HEK293 (cell line): ENCODE measurements around the gene MCM7.

ENCODE experiments used
- BCL11B ChIP-seq: fragments of 450-650 bp; formaldehyde crosslinking; IDR thresholded peaks from 2 replicates; pipeline ENCODE4 v1.5.1; 2016; ENCODE audit warnings: low read depth, missing biosample characterization, missing genetic modification characterization
- GLIS2 ChIP-seq: fragments of 450-650 bp; formaldehyde crosslinking; IDR thresholded peaks from 2 replicates; pipeline ENCODE4 v1.5.1; 2016; ENCODE audit warnings: missing biosample characterization, missing genetic modification characterization
- IKZF3 ChIP-seq: fragments of 450-650 bp; IDR thresholded peaks from 2 replicates; pipeline ENCODE4 v1.5.0; 2018; ENCODE audit warnings: missing biosample characterization, mild to moderate bottlenecking, missing genetic modification characterization, moderate library complexity
- ZBTB17 ChIP-seq: fragments of 450-650 bp; formaldehyde crosslinking; IDR thresholded peaks from 2 replicates; pipeline ENCODE4 v1.5.1; 2016; ENCODE audit warnings: missing biosample characterization, missing genetic modification characterization
- ZEB2 ChIP-seq: fragments of 450-650 bp; formaldehyde crosslinking; IDR thresholded peaks from 2 replicates; pipeline ENCODE4 v1.5.1; 2016; ENCODE audit warnings: missing biosample characterization, missing genetic modification characterization
- ZNF24 ChIP-seq: fragments of 450-650 bp; formaldehyde crosslinking; IDR thresholded peaks from 2 replicates; pipeline ENCODE4 v1.5.1; 2016; ENCODE audit warnings: missing biosample characterization, missing genetic modification characterization
- ZNF350 ChIP-seq: fragments of 450-650 bp; formaldehyde crosslinking; IDR thresholded peaks from 2 replicates; pipeline ENCODE4 v1.5.0; 2017; ENCODE audit warnings: missing biosample characterization, mild to moderate bottlenecking, missing genetic modification characterization
- ZNF366 ChIP-seq: fragments of 450-650 bp; formaldehyde crosslinking; conservative IDR thresholded peaks from 2 replicates; pipeline ENCODE4 v1.5.1; 2016; ENCODE audit warnings: missing biosample characterization, missing genetic modification characterization
- ZNF394 ChIP-seq: fragments of 450-650 bp; formaldehyde crosslinking; IDR thresholded peaks from 2 replicates; pipeline ENCODE4 v1.5.1; 2016; ENCODE audit warnings: missing biosample characterization, missing genetic modification characterization, mild to moderate bottlenecking, moderate library complexity, borderline replicate concordance
- ZNF561 ChIP-seq: fragments of 450-650 bp; IDR thresholded peaks from 2 replicates; pipeline ENCODE4 v1.5.1; 2018; ENCODE audit warnings: missing biosample characterization, missing genetic modification characterization, borderline replicate concordance
- ZNF610 ChIP-seq: fragments of 450-650 bp; formaldehyde crosslinking; IDR thresholded peaks from 2 replicates; pipeline ENCODE4 v1.5.1; 2016; ENCODE audit warnings: missing biosample characterization, missing genetic modification characterization, borderline replicate concordance
- ZNF623 ChIP-seq: fragments of 450-650 bp; formaldehyde crosslinking; IDR thresholded peaks from 2 replicates; pipeline ENCODE4 v1.5.1; 2016; ENCODE audit warnings: missing biosample characterization, missing genetic modification characterization
- ZNF76 ChIP-seq: fragments of 450-650 bp; formaldehyde crosslinking; IDR thresholded peaks from 2 replicates; pipeline ENCODE4; 2016; ENCODE audit warnings: low read depth, missing biosample characterization, missing genetic modification characterization, borderline replicate concordance
- ZNF777 ChIP-seq: fragments of 450-650 bp; formaldehyde crosslinking; IDR thresholded peaks from 2 replicates; pipeline ENCODE4 v1.5.1; 2017; ENCODE audit warnings: missing biosample characterization, missing genetic modification characterization, borderline replicate concordance
- ZSCAN23 ChIP-seq: fragments of 450-650 bp; formaldehyde crosslinking; IDR thresholded peaks from 2 replicates; pipeline ENCODE4 v1.5.1; 2016; ENCODE audit warnings: missing biosample characterization, missing genetic modification characterization
- TF ChIP-seq, protein P1 (sequence below): fragments of 450-650 bp; formaldehyde crosslinking; IDR thresholded peaks from 2 replicates; pipeline ENCODE4 v1.5.1; 2017; ENCODE audit warnings: missing biosample characterization, missing genetic modification characterization
- TF ChIP-seq, protein P2 (sequence below): fragments of 450-650 bp; formaldehyde crosslinking; IDR thresholded peaks from 2 replicates; pipeline ENCODE4 v1.5.1; 2016; ENCODE audit warnings: missing biosample characterization, missing genetic modification characterization
- TF ChIP-seq, protein P3 (sequence below): fragments of 450-650 bp; formaldehyde crosslinking; IDR thresholded peaks from 2 replicates; pipeline ENCODE4 v1.5.1; 2016; ENCODE audit warnings: missing biosample characterization, missing genetic modification characterization
- TF ChIP-seq, protein P4 (sequence below): fragments of 450-650 bp; formaldehyde crosslinking; IDR thresholded peaks from 2 replicates; pipeline ENCODE4 v1.5.1; 2016; ENCODE audit warnings: missing biosample characterization, missing genetic modification characterization
- TF ChIP-seq, protein P5 (sequence below): fragments of 450-650 bp; formaldehyde crosslinking; conservative IDR thresholded peaks from 2 replicates; pipeline ENCODE4 v1.5.1; 2016; ENCODE audit warnings: low read depth, missing biosample characterization, missing genetic modification characterization
- TF ChIP-seq, protein P6 (sequence below): fragments of 450-650 bp; formaldehyde crosslinking; IDR thresholded peaks from 2 replicates; pipeline ENCODE4 v1.5.1; 2016; ENCODE audit warnings: missing biosample characterization, missing genetic modification characterization

The MCM7 gene

DNA sequence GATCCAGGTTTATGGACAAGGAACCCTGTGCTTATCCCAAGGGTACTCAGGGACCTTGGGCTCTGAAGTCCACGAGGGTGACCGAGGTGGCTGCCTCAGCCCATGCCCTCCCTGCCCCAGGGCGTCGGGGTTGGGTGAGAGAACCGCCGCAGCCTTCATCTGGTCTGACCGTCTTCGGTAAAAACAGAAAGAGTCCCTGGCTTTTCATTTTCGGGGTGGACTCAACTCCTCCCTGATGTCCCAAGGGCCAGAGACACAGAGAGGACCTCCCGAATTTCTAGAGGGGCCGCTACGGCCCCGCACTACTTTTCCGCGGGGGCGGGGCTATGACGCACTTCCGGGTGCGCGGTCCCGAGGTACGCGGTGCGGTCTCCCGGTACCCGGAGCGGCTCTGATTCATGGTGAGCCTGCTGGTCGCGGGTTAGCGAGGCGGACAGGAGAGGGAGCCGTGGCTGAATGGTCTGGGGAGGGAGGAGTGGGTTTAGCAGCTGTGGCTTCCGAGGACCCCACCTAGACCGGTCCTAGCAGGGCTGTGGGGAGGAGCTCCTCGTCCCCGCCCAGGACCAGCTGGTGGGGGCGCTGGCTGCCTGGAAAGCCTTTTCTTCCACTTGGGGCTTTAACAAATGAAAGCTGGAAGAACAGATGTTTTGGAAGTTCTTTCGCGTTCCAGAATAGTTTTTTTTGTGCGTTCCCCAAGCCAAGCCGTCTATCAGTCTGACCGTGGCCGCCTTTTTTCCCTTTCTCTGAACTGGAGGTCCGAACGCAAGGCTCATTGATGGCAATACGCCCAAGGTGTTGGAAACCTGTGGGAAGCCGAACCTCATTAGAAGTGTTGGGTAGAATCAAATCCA, 51.5 kb downstream of the MCM7 start, which contains the start of gene ZSCAN21 (continued):
- TF ChIP-seq, protein P1, sequence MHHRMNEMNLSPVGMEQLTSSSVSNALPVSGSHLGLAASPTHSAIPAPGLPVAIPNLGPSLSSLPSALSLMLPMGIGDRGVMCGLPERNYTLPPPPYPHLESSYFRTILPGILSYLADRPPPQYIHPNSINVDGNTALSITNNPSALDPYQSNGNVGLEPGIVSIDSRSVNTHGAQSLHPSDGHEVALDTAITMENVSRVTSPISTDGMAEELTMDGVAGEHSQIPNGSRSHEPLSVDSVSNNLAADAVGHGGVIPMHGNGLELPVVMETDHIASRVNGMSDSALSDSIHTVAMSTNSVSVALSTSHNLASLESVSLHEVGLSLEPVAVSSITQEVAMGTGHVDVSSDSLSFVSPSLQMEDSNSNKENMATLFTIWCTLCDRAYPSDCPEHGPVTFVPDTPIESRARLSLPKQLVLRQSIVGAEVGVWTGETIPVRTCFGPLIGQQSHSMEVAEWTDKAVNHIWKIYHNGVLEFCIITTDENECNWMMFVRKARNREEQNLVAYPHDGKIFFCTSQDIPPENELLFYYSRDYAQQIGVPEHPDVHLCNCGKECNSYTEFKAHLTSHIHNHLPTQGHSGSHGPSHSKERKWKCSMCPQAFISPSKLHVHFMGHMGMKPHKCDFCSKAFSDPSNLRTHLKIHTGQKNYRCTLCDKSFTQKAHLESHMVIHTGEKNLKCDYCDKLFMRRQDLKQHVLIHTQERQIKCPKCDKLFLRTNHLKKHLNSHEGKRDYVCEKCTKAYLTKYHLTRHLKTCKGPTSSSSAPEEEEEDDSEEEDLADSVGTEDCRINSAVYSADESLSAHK (tag by site-specific recombination) = peak; percentile 41; the same call in 1 of the 2 replicates
- TF ChIP-seq, protein P2, sequence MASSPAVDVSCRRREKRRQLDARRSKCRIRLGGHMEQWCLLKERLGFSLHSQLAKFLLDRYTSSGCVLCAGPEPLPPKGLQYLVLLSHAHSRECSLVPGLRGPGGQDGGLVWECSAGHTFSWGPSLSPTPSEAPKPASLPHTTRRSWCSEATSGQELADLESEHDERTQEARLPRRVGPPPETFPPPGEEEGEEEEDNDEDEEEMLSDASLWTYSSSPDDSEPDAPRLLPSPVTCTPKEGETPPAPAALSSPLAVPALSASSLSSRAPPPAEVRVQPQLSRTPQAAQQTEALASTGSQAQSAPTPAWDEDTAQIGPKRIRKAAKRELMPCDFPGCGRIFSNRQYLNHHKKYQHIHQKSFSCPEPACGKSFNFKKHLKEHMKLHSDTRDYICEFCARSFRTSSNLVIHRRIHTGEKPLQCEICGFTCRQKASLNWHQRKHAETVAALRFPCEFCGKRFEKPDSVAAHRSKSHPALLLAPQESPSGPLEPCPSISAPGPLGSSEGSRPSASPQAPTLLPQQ (tag by site-specific recombination) = 0 out of 2 replicates have a peak, but pooled peaks have one; percentile 66
- TF ChIP-seq ZNF561 (0 out of 2 replicates have a peak, but pooled peaks have one; percentile 31), ZNF76 (tag by site-specific recombination) (0 out of 2 replicates have a peak, but pooled peaks have one; percentile 24), ZSCAN23 (tag by site-specific recombination) (no peak), ZNF623 (tag by site-specific recombination) (0 out of 2 replicates have a peak, but pooled peaks have one; percentile 11), ZEB2 (tag by site-specific recombination) (peak; percentile 93), BCL11B (tag by site-specific recombination) (no peak), IKZF3 (0 out of 2 replicates have a peak, but pooled peaks have one; percentile 11), ZBTB17 (tag by site-specific recombination) (peak; percentile 73), ZNF610 (tag by site-specific recombination) (peak; percentile 88), ZNF394 (tag by site-specific recombination) (peak; percentile 47; the same call in 1 of the 2 replicates), ZNF24 (tag by site-specific recombination) (peak; percentile 70), GLIS2 (peak; percentile 74), ZNF366 (0 out of 2 replicates have a peak, but pooled peaks have one; percentile 11), ZNF777 (no peak), ZNF350 (tag by site-specific recombination) (no peak)
- TF ChIP-seq, protein P3, sequence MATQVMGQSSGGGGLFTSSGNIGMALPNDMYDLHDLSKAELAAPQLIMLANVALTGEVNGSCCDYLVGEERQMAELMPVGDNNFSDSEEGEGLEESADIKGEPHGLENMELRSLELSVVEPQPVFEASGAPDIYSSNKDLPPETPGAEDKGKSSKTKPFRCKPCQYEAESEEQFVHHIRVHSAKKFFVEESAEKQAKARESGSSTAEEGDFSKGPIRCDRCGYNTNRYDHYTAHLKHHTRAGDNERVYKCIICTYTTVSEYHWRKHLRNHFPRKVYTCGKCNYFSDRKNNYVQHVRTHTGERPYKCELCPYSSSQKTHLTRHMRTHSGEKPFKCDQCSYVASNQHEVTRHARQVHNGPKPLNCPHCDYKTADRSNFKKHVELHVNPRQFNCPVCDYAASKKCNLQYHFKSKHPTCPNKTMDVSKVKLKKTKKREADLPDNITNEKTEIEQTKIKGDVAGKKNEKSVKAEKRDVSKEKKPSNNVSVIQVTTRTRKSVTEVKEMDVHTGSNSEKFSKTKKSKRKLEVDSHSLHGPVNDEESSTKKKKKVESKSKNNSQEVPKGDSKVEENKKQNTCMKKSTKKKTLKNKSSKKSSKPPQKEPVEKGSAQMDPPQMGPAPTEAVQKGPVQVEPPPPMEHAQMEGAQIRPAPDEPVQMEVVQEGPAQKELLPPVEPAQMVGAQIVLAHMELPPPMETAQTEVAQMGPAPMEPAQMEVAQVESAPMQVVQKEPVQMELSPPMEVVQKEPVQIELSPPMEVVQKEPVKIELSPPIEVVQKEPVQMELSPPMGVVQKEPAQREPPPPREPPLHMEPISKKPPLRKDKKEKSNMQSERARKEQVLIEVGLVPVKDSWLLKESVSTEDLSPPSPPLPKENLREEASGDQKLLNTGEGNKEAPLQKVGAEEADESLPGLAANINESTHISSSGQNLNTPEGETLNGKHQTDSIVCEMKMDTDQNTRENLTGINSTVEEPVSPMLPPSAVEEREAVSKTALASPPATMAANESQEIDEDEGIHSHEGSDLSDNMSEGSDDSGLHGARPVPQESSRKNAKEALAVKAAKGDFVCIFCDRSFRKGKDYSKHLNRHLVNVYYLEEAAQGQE = peak; percentile 28; the same call in 1 of the 2 replicates
- TF ChIP-seq, protein P4, sequence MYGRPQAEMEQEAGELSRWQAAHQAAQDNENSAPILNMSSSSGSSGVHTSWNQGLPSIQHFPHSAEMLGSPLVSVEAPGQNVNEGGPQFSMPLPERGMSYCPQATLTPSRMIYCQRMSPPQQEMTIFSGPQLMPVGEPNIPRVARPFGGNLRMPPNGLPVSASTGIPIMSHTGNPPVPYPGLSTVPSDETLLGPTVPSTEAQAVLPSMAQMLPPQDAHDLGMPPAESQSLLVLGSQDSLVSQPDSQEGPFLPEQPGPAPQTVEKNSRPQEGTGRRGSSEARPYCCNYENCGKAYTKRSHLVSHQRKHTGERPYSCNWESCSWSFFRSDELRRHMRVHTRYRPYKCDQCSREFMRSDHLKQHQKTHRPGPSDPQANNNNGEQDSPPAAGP (tag by site-specific recombination) = peak; percentile 76
- TF ChIP-seq, protein P5, sequence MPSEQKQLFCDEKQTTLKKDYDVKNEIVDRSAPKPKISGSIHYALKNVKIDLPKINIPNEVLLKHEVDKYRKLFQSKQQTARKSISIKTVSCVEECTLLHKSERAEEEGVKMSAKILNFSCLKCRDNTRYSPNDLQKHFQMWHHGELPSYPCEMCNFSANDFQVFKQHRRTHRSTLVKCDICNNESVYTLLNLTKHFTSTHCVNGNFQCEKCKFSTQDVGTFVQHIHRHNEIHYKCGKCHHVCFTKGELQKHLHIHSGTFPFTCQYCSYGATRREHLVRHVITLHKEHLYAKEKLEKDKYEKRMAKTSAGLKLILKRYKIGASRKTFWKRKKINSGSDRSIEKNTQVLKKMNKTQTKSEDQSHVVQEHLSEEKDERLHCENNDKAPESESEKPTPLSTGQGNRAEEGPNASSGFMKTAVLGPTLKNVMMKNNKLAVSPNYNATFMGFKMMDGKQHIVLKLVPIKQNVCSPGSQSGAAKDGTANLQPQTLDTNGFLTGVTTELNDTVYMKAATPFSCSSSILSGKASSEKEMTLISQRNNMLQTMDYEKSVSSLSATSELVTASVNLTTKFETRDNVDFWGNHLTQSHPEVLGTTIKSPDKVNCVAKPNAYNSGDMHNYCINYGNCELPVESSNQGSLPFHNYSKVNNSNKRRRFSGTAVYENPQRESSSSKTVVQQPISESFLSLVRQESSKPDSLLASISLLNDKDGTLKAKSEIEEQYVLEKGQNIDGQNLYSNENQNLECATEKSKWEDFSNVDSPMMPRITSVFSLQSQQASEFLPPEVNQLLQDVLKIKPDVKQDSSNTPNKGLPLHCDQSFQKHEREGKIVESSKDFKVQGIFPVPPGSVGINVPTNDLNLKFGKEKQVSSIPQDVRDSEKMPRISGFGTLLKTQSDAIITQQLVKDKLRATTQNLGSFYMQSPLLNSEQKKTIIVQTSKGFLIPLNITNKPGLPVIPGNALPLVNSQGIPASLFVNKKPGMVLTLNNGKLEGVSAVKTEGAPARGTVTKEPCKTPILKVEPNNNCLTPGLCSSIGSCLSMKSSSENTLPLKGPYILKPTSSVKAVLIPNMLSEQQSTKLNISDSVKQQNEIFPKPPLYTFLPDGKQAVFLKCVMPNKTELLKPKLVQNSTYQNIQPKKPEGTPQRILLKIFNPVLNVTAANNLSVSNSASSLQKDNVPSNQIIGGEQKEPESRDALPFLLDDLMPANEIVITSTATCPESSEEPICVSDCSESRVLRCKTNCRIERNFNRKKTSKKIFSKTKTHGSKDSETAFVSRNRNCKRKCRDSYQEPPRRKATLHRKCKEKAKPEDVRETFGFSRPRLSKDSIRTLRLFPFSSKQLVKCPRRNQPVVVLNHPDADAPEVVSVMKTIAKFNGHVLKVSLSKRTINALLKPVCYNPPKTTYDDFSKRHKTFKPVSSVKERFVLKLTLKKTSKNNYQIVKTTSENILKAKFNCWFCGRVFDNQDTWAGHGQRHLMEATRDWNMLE (tag by site-specific recombination) = peak; percentile 93
- TF ChIP-seq, protein P6, sequence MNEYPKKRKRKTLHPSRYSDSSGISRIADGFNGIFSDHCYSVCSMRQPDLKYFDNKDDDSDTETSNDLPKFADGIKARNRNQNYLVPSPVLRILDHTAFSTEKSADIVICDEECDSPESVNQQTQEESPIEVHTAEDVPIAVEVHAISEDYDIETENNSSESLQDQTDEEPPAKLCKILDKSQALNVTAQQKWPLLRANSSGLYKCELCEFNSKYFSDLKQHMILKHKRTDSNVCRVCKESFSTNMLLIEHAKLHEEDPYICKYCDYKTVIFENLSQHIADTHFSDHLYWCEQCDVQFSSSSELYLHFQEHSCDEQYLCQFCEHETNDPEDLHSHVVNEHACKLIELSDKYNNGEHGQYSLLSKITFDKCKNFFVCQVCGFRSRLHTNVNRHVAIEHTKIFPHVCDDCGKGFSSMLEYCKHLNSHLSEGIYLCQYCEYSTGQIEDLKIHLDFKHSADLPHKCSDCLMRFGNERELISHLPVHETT = peak; percentile 88; the same call in 1 of the 2 replicates
